ENCODE measurements around the gene UQCRQ.

The UQCRQ gene

DNA sequence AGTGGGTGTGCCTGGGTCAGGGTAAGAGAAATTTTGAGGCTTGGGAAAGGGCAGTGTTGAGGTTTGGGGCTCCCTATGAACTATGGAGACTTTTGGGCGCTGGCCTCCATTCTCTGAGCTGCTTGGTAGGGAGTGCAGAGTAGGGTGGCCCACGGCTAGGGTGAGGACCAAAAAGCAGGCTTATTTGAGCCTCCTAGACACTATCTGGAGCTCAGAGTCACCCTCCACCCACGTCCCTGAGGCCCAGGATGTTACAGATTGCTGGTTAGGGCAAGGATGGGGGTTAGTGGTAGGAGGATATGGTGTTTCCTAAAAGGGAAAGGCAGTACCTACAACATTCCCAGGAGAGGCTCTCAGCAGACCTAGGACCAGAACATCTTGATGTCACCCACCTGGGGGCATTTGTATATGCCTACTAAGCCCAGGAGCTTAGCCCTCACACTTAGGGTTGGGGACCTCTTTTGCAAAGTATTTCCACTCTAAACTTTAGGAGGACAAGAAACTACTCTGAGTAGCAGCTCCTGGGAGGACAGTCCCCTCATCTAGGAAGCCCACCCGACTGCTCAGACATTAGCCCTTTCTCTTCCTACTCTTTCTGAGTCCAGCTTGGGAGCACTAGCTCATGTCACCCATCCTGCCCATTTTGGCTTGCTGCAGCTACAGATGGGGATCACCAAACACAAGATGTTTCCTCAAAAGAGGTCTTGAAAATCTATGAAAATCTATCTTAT is 38.3 kb upstream of the UQCRQ start:
- Histone ChIP-seq H3K4me3 (ENCODE audit: control insufficient read depth in 1 of 7, extremely low read depth in 1 of 7, insufficient read depth in 4 of 7, low read depth in 2 of 7, low read length in 6 of 7) (no peak overlapping the region), H3K4me1 (ENCODE audit: control extremely low read depth in 1 of 4, control insufficient read depth in 4 of 4, insufficient read depth in 4 of 4, low read length in 3 of 4) (peaks cover 0 to 32% (median 25%) of the 10 kb centered on the region in 4 experiments), H3K27ac (ENCODE audit: insufficient read depth in 1 of 2, low read depth in 1 of 2, low read length in 2 of 2, poor library complexity in 1 of 2, severe bottlenecking in 2 of 2) (no peak overlapping the region), H3K27me3 (replicated peaks in 2 of 5; ENCODE audit: control insufficient read depth in 4 of 5, insufficient read depth in 5 of 5, low read length in 4 of 5) (peaks cover 0 to 79% (median 44%) of the 10 kb centered on the region in 5 experiments), H3K9me3 (ENCODE audit: control extremely low read depth in 1 of 5, control insufficient read depth in 4 of 5, insufficient read depth in 2 of 5, low read depth in 1 of 5, low read length in 4 of 5) (no peaks in the 10 kb centered on the region), H3K36me3 (ENCODE audit: control insufficient read depth in 4 of 4, insufficient read depth in 4 of 4, low read length in 3 of 4) (no peaks in the 10 kb centered on the region)
- no peak for DNase-seq
- 97% methylated on average over 3 of the region's 4 CpGs for WGBS (ENCODE audit: insufficient coverage)
- ChIA-PET CTCF (interaction anchor here (0.8 to 7.8 kb wide), 15 partner anchors 8 to 198 kb away, joined by 3 to 86 read pairs (median 4); partner anchors contain the start of gene LEAP2), POLR2A (no interaction called here)

DNA sequence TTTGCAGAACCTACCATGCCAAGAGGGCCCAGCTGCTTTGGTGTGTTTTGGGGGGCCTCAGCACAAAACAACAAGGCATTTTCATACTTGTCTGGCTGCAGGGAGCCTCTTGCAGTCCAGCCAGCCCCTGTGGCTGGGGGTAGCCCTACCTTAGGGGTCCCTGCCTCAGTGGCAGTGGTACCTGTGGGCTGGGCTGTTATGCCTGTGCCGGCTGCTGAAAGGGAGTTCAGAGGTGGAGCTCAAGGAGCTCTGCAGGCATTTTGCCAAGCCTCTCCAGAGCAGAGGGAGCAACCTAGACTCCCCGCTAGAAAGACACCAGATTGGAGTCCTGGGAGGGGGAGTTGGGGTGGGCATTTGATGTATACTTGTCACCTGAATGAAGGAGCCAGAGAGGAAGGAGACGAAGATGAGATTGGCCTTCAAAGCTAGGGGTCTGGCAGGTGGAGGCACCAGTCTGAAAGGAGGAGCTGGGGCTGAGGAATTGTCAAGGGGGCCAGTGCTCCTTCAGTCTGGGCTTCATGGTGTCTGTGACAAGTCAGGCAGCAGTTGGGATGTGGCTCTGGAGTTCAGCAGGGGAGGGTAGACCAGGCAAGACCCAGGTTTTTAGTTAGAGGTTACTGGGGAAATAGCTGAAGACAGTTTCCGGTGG is 37.5 kb upstream of the UQCRQ start:
- ChIA-PET CTCF (interaction anchor here (0.9 to 7.8 kb wide), 17 partner anchors 9 to 199 kb away, joined by 3 to 86 read pairs (median 4); partner anchors contain the start of genes GDF9, LEAP2 and UQCRQ), POLR2A (no interaction called here)
- H3K36me3 ChIP-seq (ENCODE audit: control insufficient read depth in 4 of 4, insufficient read depth in 4 of 4, low read length in 3 of 4) = no peaks in the 10 kb centered on the region
- DNase-seq = peak in 1 of 3 donors; percentile 17
- no peaks in the 10 kb centered on the region for H3K9me3 ChIP-seq (ENCODE audit: control extremely low read depth in 1 of 5, control insufficient read depth in 4 of 5, insufficient read depth in 2 of 5, low read depth in 1 of 5, low read length in 4 of 5)
- peaks cover 0 to 70% (median 45%) of the 10 kb centered on the region in 5 experiments for H3K27me3 ChIP-seq (replicated peaks in 2 of 5; ENCODE audit: control insufficient read depth in 4 of 5, insufficient read depth in 5 of 5, low read length in 4 of 5)
- WGBS (ENCODE audit: insufficient coverage) = 79% methylated on average over 4 of the region's 4 CpGs
- no peak overlapping the region for H3K27ac ChIP-seq (ENCODE audit: insufficient read depth in 1 of 2, low read depth in 1 of 2, low read length in 2 of 2, poor library complexity in 1 of 2, severe bottlenecking in 2 of 2)
- peak overlapping the region in 1 of 7 experiments; percentile 80 for H3K4me3 ChIP-seq (ENCODE audit: control insufficient read depth in 1 of 7, extremely low read depth in 1 of 7, insufficient read depth in 4 of 7, low read depth in 2 of 7, low read length in 6 of 7)
- H3K4me1 ChIP-seq (ENCODE audit: control extremely low read depth in 1 of 4, control insufficient read depth in 4 of 4, insufficient read depth in 4 of 4, low read length in 3 of 4) = peaks cover 0 to 29% (median 22%) of the 10 kb centered on the region in 4 experiments

DNA sequence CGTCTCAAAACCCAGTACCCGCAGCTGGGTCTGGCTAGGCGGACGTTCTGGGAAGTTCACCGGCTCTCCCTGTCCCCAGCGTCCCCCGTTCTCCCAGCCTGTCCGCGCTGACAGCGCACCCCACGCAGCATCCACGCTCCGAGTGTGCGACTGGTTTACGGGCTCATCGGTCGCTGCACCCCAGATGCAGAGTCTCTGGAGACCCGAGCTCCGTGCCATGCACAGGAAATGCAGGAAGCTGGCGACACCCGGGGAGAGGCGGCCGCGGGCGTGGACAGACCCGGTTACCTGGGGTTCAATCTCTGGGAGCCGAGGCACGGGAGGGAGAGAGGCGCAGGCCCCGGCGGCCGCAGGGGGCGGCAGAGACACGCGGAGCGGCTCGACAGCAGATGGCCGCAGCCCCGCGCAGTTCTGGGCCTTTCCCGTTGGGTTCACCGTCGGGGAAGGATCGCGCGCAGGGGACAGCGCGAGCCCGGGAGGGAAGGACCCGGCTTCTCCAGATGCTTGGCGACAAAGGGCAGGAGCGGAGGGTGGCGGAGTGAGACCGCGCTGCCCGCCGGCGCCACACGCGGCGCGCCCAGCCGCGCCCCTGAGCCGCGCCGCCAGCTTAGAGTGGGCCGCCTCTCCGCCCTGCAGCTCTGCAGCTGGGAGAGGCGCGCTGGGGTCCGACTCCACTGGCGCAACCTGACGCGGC is 36.6 kb upstream of the UQCRQ start:
- Histone ChIP-seq H3K9me3 (ENCODE audit: control extremely low read depth in 1 of 5, control insufficient read depth in 4 of 5, insufficient read depth in 2 of 5, low read depth in 1 of 5, low read length in 4 of 5) (no peaks in the 10 kb centered on the region), H3K36me3 (ENCODE audit: control insufficient read depth in 4 of 4, insufficient read depth in 4 of 4, low read length in 3 of 4) (no peaks in the 10 kb centered on the region), H3K4me3 (ENCODE audit: control insufficient read depth in 1 of 7, extremely low read depth in 1 of 7, insufficient read depth in 4 of 7, low read depth in 2 of 7, low read length in 6 of 7) (peak overlapping the region; percentile 33 to 80 (median 71)), H3K27me3 (replicated peaks in 2 of 5; ENCODE audit: control insufficient read depth in 4 of 5, insufficient read depth in 5 of 5, low read length in 4 of 5) (peaks cover 0 to 61% (median 39%) of the 10 kb centered on the region in 5 experiments), H3K27ac (ENCODE audit: insufficient read depth in 1 of 2, low read depth in 1 of 2, low read length in 2 of 2, poor library complexity in 1 of 2, severe bottlenecking in 2 of 2) (no peak overlapping the region), H3K4me1 (ENCODE audit: control extremely low read depth in 1 of 4, control insufficient read depth in 4 of 4, insufficient read depth in 4 of 4, low read length in 3 of 4) (peaks cover 0 to 27% (median 22%) of the 10 kb centered on the region in 4 experiments)
- ChIA-PET POLR2A (no interaction called here), CTCF (interaction anchor here (0.9 to 7.8 kb wide), 13 partner anchors 10 to 199 kb away, joined by 3 to 86 read pairs (median 6); partner anchors contain the start of genes GDF9, LEAP2 and UQCRQ)
- DNase-seq = peak; percentile 60 to 78 (median 72)
- 2% methylated on average over 70 of the region's 75 CpGs for WGBS (ENCODE audit: insufficient coverage)

DNA sequence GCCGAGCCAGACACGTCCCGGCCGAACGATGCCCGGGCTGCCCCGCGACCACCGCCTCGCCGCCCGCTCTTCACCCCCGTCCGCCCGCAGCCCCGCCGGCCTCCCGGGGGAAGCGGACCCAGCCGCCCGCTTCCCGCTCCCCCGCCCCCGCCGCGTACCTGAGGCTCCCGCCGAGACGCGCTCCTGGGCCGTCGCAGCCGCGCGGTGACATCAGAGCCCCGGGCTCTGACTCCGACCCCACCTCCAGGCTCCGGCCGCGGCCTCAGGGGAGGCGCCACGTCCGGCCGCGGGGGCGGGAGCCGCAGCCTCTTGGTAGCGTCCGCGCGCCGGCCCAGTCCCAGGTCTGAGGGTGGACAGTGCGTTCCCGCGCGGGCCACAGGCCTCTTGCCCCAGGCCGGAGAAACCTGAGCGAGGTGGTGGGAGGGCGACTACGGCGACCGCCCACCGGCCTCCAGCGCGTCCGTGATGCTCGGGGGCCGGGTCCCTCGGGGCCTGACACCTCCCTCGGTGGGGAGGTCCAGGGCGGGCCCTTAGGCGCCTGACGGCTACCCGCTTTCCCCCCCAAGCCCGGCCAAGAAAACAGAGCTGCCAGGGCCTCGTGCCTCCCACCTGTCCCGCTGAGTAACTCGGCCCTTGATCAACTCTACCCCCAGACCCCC is 35.9 kb upstream of the UQCRQ start, which contains the start of gene SHROOM1:
SHROOM1 (minus strand) TSS at position 212 of the 659 bp plus-strand sequence. CDS start 4,507 bp downstream, outside the sequence.
- DNase-seq = peak in 1 of 3 donors; percentile 40
- no peaks in the 10 kb centered on the region for H3K36me3 ChIP-seq (ENCODE audit: control insufficient read depth in 4 of 4, insufficient read depth in 4 of 4, low read length in 3 of 4)
- peaks cover 0 to 54% (median 38%) of the 10 kb centered on the region in 5 experiments for H3K27me3 ChIP-seq (replicated peaks in 2 of 5; ENCODE audit: control insufficient read depth in 4 of 5, insufficient read depth in 5 of 5, low read length in 4 of 5)
- H3K4me1 ChIP-seq (ENCODE audit: control extremely low read depth in 1 of 4, control insufficient read depth in 4 of 4, insufficient read depth in 4 of 4, low read length in 3 of 4) = peaks cover 0 to 20% (median 18%) of the 10 kb centered on the region in 4 experiments
- ChIA-PET CTCF (interaction anchor here (1.1 to 7.8 kb wide), 11 partner anchors 7 to 54 kb away, joined by 3 to 86 read pairs (median 4); partner anchors contain the start of genes GDF9 and UQCRQ), POLR2A (no interaction called here)
- H3K27ac ChIP-seq (ENCODE audit: insufficient read depth in 1 of 2, low read depth in 1 of 2, low read length in 2 of 2, poor library complexity in 1 of 2, severe bottlenecking in 2 of 2) = no peak within 1 kb of the TSS
- 8% methylated on average over 64 of the region's 78 CpGs for WGBS (ENCODE audit: insufficient coverage)
- peak within 1 kb of the TSS; percentile 33 to 80 (median 71) for H3K4me3 ChIP-seq (ENCODE audit: control insufficient read depth in 1 of 7, extremely low read depth in 1 of 7, insufficient read depth in 4 of 7, low read depth in 2 of 7, low read length in 6 of 7)
- H3K9me3 ChIP-seq (ENCODE audit: control extremely low read depth in 1 of 5, control insufficient read depth in 4 of 5, insufficient read depth in 2 of 5, low read depth in 1 of 5, low read length in 4 of 5) = no peaks in the 10 kb centered on the region

DNA sequence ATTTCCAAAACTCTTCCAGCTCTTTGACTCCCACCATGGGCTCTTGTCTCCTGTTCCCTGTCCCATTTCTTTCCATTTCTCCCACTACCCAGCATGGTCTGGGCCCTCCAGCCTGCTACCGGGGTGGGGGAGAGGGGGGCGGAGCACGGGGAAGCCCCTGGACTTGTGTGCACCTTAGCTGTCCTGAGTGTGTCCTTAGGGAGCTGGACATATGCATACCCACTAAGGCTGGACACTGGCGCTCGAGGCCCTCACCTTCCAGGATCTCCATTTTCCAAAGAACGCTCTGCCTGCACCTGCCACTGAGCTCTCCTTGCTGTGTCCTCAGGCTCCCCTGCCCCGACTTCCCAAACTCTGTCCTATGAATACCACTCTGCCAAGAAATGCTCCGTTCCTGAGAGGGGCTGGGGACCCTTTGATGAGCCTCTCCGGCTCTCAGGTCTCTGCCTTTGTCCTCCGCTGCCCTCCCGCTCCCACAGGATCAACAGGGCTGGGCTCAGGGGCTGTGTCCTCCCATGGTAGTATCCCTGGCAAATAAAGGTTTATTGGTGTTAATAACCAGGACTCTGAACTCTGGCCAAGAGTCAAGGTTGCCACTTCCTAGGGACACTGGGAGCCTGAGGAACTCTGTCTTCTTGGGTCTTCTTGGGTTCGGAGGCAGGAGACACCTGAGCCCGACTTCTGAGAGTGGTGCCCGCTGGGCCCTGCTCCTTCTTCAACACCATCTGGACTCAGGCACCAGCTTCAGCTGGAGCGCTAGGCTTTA is 35.2 kb upstream of the UQCRQ start:
- Histone ChIP-seq H3K36me3 (ENCODE audit: control insufficient read depth in 4 of 4, insufficient read depth in 4 of 4, low read length in 3 of 4) (no peaks in the 10 kb centered on the region), H3K9me3 (ENCODE audit: control extremely low read depth in 1 of 5, control insufficient read depth in 4 of 5, insufficient read depth in 2 of 5, low read depth in 1 of 5, low read length in 4 of 5) (no peaks in the 10 kb centered on the region), H3K4me1 (ENCODE audit: control extremely low read depth in 1 of 4, control insufficient read depth in 4 of 4, insufficient read depth in 4 of 4, low read length in 3 of 4) (peaks cover 0 to 14% (median 12%) of the 10 kb centered on the region in 4 experiments), H3K4me3 (ENCODE audit: control insufficient read depth in 1 of 7, extremely low read depth in 1 of 7, insufficient read depth in 4 of 7, low read depth in 2 of 7, low read length in 6 of 7) (peak overlapping the region in 3 of 7 experiments; percentile 20 to 76 (median 72)), H3K27ac (ENCODE audit: insufficient read depth in 1 of 2, low read depth in 1 of 2, low read length in 2 of 2, poor library complexity in 1 of 2, severe bottlenecking in 2 of 2) (no peak overlapping the region), H3K27me3 (replicated peaks in 2 of 5; ENCODE audit: control insufficient read depth in 4 of 5, insufficient read depth in 5 of 5, low read length in 4 of 5) (peaks cover 0 to 47% (median 32%) of the 10 kb centered on the region in 5 experiments)
- no peak for DNase-seq
- ChIA-PET CTCF (interaction anchor here (0.9 to 7.8 kb wide), 11 partner anchors 8 to 63 kb away, joined by 3 to 86 read pairs (median 4); partner anchors contain the start of genes GDF9 and UQCRQ), POLR2A (no interaction called here)
- WGBS (ENCODE audit: insufficient coverage) = 97% methylated on average over 11 of the region's 15 CpGs

DNA sequence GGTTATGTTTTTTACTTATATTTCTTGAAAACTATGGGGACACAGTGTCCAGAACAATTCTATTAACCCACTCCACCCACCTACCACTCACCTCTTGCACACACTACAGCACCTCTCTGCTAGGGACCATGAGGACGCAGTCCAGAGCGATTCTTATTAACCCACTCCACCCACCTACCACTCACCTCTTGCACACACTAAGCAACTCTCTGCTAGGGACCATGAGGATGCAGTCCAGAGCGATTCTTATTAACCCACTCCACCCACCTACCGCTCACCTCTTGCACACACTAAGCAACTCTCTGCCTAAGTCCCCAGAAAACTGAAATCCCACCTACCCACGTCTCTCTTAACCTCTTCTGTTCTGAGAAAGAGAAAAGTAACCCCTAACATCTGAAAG is 33.8 kb upstream of the UQCRQ start:
- CTCF ChIA-PET = interaction anchor here (1.2 to 1.4 kb wide), 2 partner anchors 14 to 65 kb away, joined by 3 to 4 read pairs; no protein-coding TSS in a partner anchor
- no peaks in the 10 kb centered on the region for H3K9me3 ChIP-seq (ENCODE audit: control extremely low read depth in 1 of 5, control insufficient read depth in 4 of 5, insufficient read depth in 2 of 5, low read depth in 1 of 5, low read length in 4 of 5)
- no peak for DNase-seq
- peaks cover 0 to 14% (median 12%) of the 10 kb centered on the region in 4 experiments for H3K4me1 ChIP-seq (ENCODE audit: control extremely low read depth in 1 of 4, control insufficient read depth in 4 of 4, insufficient read depth in 4 of 4, low read length in 3 of 4)
- POLR2A ChIA-PET = no interaction called here
- no peaks in the 10 kb centered on the region for H3K36me3 ChIP-seq (ENCODE audit: control insufficient read depth in 4 of 4, insufficient read depth in 4 of 4, low read length in 3 of 4)
- peaks cover 0 to 36% (median 29%) of the 10 kb centered on the region in 5 experiments for H3K27me3 ChIP-seq (replicated peaks in 2 of 5; ENCODE audit: control insufficient read depth in 4 of 5, insufficient read depth in 5 of 5, low read length in 4 of 5)
- 90% methylated on average over 5 of the region's 5 CpGs for WGBS (ENCODE audit: insufficient coverage)
- H3K27ac ChIP-seq (ENCODE audit: insufficient read depth in 1 of 2, low read depth in 1 of 2, low read length in 2 of 2, poor library complexity in 1 of 2, severe bottlenecking in 2 of 2) = no peak overlapping the region
- H3K4me3 ChIP-seq (ENCODE audit: control insufficient read depth in 1 of 7, extremely low read depth in 1 of 7, insufficient read depth in 4 of 7, low read depth in 2 of 7, low read length in 6 of 7) = no peak overlapping the region

Measured in common myeloid progenitor, CD34-positive (primary cell).